Tibial artery (tissue), 4 donors: Measurements from ENCODE around the gene ASPSCR1.

ENCODE experiments used
- DNase-seq, 2 donors: peaks; one replicate each; pipeline ENCODE4 v3.0.0-alpha.2; 2019
- H3K27ac ChIP-seq, 2 donors: fragments of 200-600 bp; sonication (generic) in 1 of 2; 1 replicate in 1 of 2; 2 replicates in 1 of 2; pipeline ENCODE4 v1.5.1; 2018 to 2019; ENCODE audit warnings: mild to moderate bottlenecking in 1 of 2
- H3K27me3 ChIP-seq, 2 donors: fragments of 200-600 bp; sonication (generic) in 1 of 2; one replicate each; pipeline versions ENCODE4 v1.5.1 to v1.6.0; 2016 to 2019
- H3K36me3 ChIP-seq, 3 donors: fragments of 200-600 bp; sonication (generic) in 2 of 3; one replicate each; pipeline ENCODE4 v1.5.1; 2016 to 2019; ENCODE audit warnings: mild to moderate bottlenecking in 2 of 3
- H3K4me1 ChIP-seq, 4 donors: fragments of 200-600 bp; sonication (generic) in 2 of 4; 1 replicate in 3 of 4; 2 replicates in 1 of 4; pipeline ENCODE4 v1.5.1; 2016 to 2019
- H3K4me3 ChIP-seq, 2 donors: fragments of 200-600 bp; sonication (generic) in 1 of 2; 1 replicate in 1 of 2; 2 replicates in 1 of 2; pipeline ENCODE4 v1.5.1; 2018 to 2019; ENCODE audit warnings: mild to moderate bottlenecking in 2 of 2
- H3K9me3 ChIP-seq, 3 donors: fragments of 200-600 bp; sonication (generic) in 1 of 3; one replicate each; pipeline ENCODE4 v1.5.1; 2016 to 2019
- intact Hi-C: fragments of 100-400 bp; cut with DNase I; formaldehyde crosslinking; loops from one replicate; pipeline ENCODE4 v1.15.0; 2023; ENCODE audit warnings: low total_unique reads
- TF ChIP-seq, protein P1 (sequence below), 2 experiments: fragments of 200-600 bp in 1 of 2; fragments of 450-650 bp in 1 of 2; IDR thresholded peaks; one replicate each; pipeline ENCODE4 v1.5.1; 2017 to 2019; ENCODE audit warnings: antibody characterized with exemption in 2 of 2, mild to moderate bottlenecking in 1 of 2, moderate library complexity in 1 of 2

Gene ASPSCR1

DNA sequence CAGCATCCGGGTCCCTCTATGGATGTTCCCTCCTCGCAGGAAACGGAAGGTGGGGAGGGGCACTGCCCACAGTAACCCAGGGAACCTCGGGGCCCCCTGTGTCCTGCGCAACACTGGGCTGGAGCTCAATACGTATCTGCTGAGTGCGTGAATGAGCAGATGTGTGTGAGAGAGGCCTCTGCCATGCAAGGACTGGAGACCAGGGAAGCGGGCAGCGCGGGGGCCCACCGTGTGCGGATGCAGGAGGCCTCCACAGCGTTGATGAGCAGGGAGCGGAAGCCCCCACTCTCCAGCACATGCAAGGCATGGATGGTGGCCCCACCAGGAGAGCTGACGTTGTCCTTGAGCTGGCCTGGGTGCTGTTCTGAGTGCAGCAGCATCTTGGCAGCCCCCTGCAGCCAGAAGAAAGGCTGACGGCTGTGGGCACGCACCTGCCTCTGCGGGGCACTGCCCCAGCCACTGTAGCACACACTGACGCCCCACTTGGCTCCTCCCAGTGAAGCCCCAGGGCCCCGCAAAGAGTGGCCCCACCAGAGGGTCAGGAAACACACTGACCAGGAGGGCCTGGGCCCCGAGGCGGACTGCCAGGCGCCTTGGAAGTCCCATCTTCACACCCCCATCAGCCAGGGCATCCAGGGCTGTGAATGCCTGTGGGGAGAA is 43.2 kb upstream of the ASPSCR1 start:
- intact Hi-C loops: no loop called here
- Histone ChIP-seq H3K36me3 (no peaks in the 10 kb centered on the region), H3K4me3 (no peak overlapping the region), H3K4me1 (peaks cover 0 to 17% (median 15%) of the 10 kb centered on the region in 4 donors), H3K27ac (no peak overlapping the region), H3K27me3 (peaks cover 0 to 68% of the 10 kb centered on the region in 2 donors), H3K9me3 (no peaks in the 10 kb centered on the region)
- TF ChIP-seq, protein P1, sequence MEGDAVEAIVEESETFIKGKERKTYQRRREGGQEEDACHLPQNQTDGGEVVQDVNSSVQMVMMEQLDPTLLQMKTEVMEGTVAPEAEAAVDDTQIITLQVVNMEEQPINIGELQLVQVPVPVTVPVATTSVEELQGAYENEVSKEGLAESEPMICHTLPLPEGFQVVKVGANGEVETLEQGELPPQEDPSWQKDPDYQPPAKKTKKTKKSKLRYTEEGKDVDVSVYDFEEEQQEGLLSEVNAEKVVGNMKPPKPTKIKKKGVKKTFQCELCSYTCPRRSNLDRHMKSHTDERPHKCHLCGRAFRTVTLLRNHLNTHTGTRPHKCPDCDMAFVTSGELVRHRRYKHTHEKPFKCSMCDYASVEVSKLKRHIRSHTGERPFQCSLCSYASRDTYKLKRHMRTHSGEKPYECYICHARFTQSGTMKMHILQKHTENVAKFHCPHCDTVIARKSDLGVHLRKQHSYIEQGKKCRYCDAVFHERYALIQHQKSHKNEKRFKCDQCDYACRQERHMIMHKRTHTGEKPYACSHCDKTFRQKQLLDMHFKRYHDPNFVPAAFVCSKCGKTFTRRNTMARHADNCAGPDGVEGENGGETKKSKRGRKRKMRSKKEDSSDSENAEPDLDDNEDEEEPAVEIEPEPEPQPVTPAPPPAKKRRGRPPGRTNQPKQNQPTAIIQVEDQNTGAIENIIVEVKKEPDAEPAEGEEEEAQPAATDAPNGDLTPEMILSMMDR (IDR thresholded peaks at IDR 0.05): no peak
- DNase-seq: no peak

DNA sequence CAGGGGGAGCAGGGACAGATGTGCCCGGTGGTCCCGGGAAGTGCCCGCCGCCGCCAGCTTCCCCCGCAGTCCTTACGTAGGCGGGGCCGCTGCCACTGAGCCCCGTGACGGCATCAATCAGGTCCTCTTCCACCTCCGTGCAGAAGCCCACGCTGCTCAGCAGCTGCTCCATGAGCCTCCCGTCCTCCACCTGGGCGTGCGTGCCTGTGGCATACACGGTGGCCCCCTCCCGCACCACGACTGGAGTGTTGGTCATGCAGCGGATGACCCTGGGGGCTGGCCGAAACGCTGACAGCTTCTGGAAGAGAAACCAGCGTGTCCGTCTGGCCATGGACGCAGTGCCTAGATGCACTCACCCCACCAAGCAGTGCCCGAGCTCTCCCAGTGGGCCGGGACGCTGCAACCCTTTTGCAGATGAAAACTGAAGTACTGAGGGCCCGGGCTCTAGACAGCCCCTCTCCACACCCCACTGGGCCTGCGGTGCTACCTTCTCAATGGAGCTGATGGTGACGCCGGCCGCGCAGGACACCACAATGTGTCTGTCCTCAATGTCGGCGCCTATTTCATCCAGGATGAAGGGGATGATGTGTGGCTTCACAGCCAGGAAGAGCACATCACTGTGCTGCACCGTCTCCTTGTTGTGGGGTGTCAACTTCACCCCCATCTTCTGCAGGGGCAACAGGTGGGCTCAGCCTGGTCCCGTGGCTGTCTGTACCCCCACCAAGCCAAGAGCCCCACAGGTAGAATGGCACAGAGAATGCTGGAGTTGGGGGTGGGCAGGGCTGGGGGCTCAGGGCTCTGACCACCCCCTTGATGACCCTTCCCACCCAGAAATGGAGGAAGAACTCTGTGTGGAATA is 42.4 kb upstream of the ASPSCR1 start:
- intact Hi-C loops: no loop called here
- no peak for DNase-seq
- Histone ChIP-seq H3K9me3 (no peaks in the 10 kb centered on the region), H3K27ac (no peak overlapping the region), H3K4me3 (no peak overlapping the region), H3K36me3 (no peaks in the 10 kb centered on the region), H3K4me1 (peaks cover 0 to 25% (median 23%) of the 10 kb centered on the region in 4 donors), H3K27me3 (peaks cover 0 to 68% of the 10 kb centered on the region in 2 donors)
- TF ChIP-seq, protein P1 (IDR thresholded peaks at IDR 0.05): no peak

DNA sequence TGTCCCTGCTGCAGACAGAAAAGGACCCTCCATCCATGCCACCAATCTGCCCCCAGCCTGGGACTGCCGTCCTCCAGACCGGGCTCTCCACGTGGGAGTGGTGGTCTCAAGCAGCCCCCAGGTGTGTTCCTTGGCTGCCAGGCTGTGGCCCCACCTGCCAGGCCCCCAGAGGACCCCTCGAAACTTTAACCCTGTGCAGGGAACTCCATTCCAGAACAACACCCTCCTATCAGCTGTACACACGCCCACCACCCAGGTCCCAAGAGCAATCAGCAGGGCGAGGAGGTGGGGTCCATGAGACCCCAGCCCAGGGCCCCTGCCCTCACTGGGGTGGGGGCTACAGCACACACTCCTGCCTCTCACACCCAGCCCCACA is 41.7 kb upstream of the ASPSCR1 start:
- H3K36me3 ChIP-seq: no peaks in the 10 kb centered on the region
- intact Hi-C loops: no loop called here
- H3K4me3 ChIP-seq: no peak overlapping the region
- H3K9me3 ChIP-seq: no peaks in the 10 kb centered on the region
- TF ChIP-seq, protein P1 (IDR thresholded peaks at IDR 0.05): no peak
- no peak overlapping the region for H3K27ac ChIP-seq
- peaks cover 0 to 31% (median 27%) of the 10 kb centered on the region in 4 donors for H3K4me1 ChIP-seq
- DNase-seq: no peak
- H3K27me3 ChIP-seq: peaks cover 0 to 72% of the 10 kb centered on the region in 2 donors

DNA sequence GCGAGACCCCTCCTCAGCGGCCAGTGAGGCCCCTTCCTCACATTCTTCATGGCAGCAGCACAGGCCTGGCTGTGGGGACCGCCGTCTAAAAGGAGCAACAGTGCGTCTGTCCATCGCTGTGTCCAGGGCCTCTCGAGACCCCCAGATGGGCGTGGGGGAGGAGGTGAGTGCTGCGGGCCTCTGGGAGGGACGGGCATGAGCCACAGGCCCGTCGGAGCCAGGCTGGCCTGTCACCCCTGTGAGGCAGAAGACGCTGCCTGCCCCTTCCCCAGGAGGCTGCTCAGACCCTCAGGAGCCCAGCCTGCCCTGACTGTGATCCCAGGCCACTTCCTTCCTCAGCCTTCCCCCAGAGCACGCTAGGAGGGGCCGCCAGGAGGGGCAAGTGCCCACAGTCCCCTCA is 38.2 kb upstream of the ASPSCR1 start:
- TF ChIP-seq, protein P1 (IDR thresholded peaks at IDR 0.05): no peak
- Histone ChIP-seq H3K9me3 (no peaks in the 10 kb centered on the region), H3K36me3 (no peaks in the 10 kb centered on the region), H3K4me3 (no peak overlapping the region), H3K27ac (no peak overlapping the region), H3K27me3 (peaks cover 0 to 92% of the 10 kb centered on the region in 2 donors), H3K4me1 (peaks cover 0 to 33% (median 30%) of the 10 kb centered on the region in 4 donors)
- intact Hi-C loops: no loop called here
- peak in 1 of 2 donors; percentile 62 for DNase-seq

DNA sequence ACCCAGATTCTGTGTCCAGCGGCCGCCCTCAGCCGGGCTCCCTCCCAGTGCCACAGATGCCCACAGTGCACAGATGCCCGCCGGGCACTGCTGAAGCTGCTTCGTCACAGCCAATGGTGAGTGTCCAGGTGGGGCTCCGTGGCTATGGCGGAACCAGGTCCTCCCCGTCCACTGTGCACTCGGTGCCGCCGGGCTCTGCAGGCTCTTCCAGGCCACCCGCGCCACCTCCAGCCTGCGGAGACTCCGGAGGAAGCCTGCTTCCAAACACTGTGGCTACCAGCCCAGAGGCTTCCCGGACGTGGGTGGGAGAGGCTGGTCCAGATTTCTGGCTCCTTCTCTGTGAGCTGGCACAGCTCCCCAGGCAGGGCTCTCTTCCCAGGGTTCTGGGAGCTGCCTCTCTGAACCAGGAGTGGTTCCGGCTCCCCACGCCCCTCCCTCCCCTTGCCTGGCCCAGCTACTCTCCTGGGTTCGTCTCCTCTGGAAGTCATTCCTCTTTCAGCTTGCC is 37.5 kb upstream of the ASPSCR1 start:
- peaks cover 0 to 92% of the 10 kb centered on the region in 2 donors for H3K27me3 ChIP-seq

More for the DNA sequence above, 37.5 kb upstream of the ASPSCR1 start:
- H3K27ac ChIP-seq: no peak overlapping the region
- H3K4me3 ChIP-seq: no peak overlapping the region
- peaks cover 0 to 33% (median 30%) of the 10 kb centered on the region in 4 donors for H3K4me1 ChIP-seq
- intact Hi-C loops: no loop called here
- no peaks in the 10 kb centered on the region for H3K9me3 ChIP-seq
- H3K36me3 ChIP-seq: no peaks in the 10 kb centered on the region
- DNase-seq: peak in 1 of 2 donors; percentile 81
- TF ChIP-seq, protein P1 (IDR thresholded peaks at IDR 0.05): no peak
